Measurements from ENCODE around the gene C16orf95.

Gene C16orf95

GRCh38 chr16:87332150-87332549, 15.0 kb upstream of the C16orf95 start:
- DNase-seq (ENCODE audit: low spot score), result no peak

- DNase-seq (ENCODE audit: low spot score), result no peak
These were observed 14.1 kb upstream of the C16orf95 start for GRCh38 chr16:87331241-87331801.

GRCh38 chr16:87330646-87331045, 13.5 kb upstream of the C16orf95 start:
- no peak for DNase-seq (ENCODE audit: low spot score)

- DNase-seq (ENCODE audit: low spot score), result no peak
These were observed 13.0 kb upstream of the C16orf95 start for GRCh38 chr16:87330257-87330624.

- DNase-seq (ENCODE audit: low spot score), result no peak
These were observed 12.5 kb upstream of the C16orf95 start for GRCh38 chr16:87329436-87330256.

GRCh38 chr16:87328846-87329245, 11.7 kb upstream of the C16orf95 start:
- no peak for DNase-seq (ENCODE audit: low spot score)

GRCh38 chr16:87327798-87328495, 10.8 kb upstream of the C16orf95 start:
- DNase-seq (ENCODE audit: low spot score), result no peak

GRCh38 chr16:87326151-87326571, 9.0 kb upstream of the C16orf95 start:
- no peak for DNase-seq (ENCODE audit: low spot score)

- no peak for DNase-seq (ENCODE audit: low spot score)
These were observed 8.2 kb upstream of the C16orf95 start for GRCh38 chr16:87325423-87325858.

GRCh38 chr16:87324411-87325275, 7.5 kb upstream of the C16orf95 start:
- peak; percentile 74 for DNase-seq (ENCODE audit: low spot score)

GRCh38 chr16:87323727-87324410, 6.7 kb upstream of the C16orf95 start:
- no peak for DNase-seq (ENCODE audit: low spot score)

- DNase-seq (ENCODE audit: low spot score), result no peak
These were observed 5.9 kb upstream of the C16orf95 start for GRCh38 chr16:87322833-87323726.

GRCh38 chr16:87322360-87322759, 5.2 kb upstream of the C16orf95 start:
- no peak for DNase-seq (ENCODE audit: low spot score)

GRCh38 chr16:87321336-87322107, 4.3 kb upstream of the C16orf95 start:
- no peak for DNase-seq (ENCODE audit: low spot score)

GRCh38 chr16:87320510-87321227, 3.5 kb upstream of the C16orf95 start:
- DNase-seq (ENCODE audit: low spot score), result no peak

- DNase-seq (ENCODE audit: low spot score), result no peak
These were observed 2.9 kb upstream of the C16orf95 start for GRCh38 chr16:87319997-87320491.

GRCh38 chr16:87319011-87319410, 1.8 kb upstream of the C16orf95 start:
- no peak for DNase-seq (ENCODE audit: low spot score)

GRCh38 chr16:87317750-87318644, 805 bp upstream of the C16orf95 start:
- DNase-seq (ENCODE audit: low spot score), result no peak

Data from ecto neural progenitor cell (in vitro differentiated cells).